Liver (tissue), 3 donors: ENCODE measurements around the gene KCTD12.

Experiments used
- JUND ChIP-seq, 2 donors: IDR thresholded peaks; 2 replicates each; pipeline ENCODE4 v1.6.1; 2016; ENCODE audit warnings: antibody characterized with exemption in 2 of 2
- NR2F2 ChIP-seq: IDR thresholded peaks from 2 replicates; pipeline ENCODE4 v1.6.1; 2016; ENCODE audit warnings: antibody characterized with exemption
- SP1 ChIP-seq: IDR thresholded peaks from 2 replicates; pipeline ENCODE4 v1.6.1; 2018; ENCODE audit warnings: antibody characterized with exemption, mild to moderate bottlenecking
- TAF1 ChIP-seq: conservative IDR thresholded peaks from 2 replicates; pipeline ENCODE4 v1.6.1; 2016; ENCODE audit warnings: antibody characterized with exemption, mild to moderate bottlenecking
- TF ChIP-seq, protein P1 (sequence below): fragments of 150-350 bp; IDR thresholded peaks from 2 replicates; pipeline ENCODE4 v1.5.1; 2017; ENCODE audit warnings: improper control_type of control experiment, low read depth, low read length; ENCODE audit not compliant: missing input control
- TF ChIP-seq, protein P2 (sequence below): IDR thresholded peaks from 2 replicates; pipeline ENCODE4 v1.6.1; 2016; ENCODE audit warnings: antibody characterized with exemption, mild to moderate bottlenecking
- donor health status: healthy.
- donor health status: healthy.

DNA sequence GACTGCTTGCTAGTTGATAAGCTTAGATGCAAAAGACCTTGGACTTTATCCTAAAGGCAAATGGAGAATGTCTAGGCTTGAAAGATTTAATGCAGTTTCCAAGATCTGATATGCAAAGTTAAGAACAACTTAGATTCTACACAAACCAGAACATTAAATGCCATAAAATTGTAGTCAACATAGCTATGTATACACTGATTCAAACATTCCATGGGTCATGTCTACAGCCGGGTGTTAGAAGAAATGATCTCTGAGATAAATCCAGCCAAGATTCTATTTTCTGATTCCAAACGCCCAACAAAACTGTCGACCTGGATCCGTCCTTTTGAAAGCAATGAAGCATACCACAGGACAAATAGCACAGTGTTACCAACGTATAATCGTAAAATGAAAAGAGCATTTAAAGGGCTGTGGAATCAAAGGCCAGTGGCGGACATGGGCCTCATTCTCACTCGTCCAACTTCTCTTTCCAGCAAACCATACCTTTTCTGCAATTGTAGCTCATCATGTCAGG lies 52.7 kb downstream of the KCTD12 start:
- TF ChIP-seq, protein P1, sequence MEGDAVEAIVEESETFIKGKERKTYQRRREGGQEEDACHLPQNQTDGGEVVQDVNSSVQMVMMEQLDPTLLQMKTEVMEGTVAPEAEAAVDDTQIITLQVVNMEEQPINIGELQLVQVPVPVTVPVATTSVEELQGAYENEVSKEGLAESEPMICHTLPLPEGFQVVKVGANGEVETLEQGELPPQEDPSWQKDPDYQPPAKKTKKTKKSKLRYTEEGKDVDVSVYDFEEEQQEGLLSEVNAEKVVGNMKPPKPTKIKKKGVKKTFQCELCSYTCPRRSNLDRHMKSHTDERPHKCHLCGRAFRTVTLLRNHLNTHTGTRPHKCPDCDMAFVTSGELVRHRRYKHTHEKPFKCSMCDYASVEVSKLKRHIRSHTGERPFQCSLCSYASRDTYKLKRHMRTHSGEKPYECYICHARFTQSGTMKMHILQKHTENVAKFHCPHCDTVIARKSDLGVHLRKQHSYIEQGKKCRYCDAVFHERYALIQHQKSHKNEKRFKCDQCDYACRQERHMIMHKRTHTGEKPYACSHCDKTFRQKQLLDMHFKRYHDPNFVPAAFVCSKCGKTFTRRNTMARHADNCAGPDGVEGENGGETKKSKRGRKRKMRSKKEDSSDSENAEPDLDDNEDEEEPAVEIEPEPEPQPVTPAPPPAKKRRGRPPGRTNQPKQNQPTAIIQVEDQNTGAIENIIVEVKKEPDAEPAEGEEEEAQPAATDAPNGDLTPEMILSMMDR: no peak
- TF ChIP-seq SP1: no peak
- TF ChIP-seq NR2F2: no peak
- TF ChIP-seq JUND (IDR thresholded peaks at IDR 0.05): no peak
- no peak for TF ChIP-seq TAF1
- TF ChIP-seq, protein P2, sequence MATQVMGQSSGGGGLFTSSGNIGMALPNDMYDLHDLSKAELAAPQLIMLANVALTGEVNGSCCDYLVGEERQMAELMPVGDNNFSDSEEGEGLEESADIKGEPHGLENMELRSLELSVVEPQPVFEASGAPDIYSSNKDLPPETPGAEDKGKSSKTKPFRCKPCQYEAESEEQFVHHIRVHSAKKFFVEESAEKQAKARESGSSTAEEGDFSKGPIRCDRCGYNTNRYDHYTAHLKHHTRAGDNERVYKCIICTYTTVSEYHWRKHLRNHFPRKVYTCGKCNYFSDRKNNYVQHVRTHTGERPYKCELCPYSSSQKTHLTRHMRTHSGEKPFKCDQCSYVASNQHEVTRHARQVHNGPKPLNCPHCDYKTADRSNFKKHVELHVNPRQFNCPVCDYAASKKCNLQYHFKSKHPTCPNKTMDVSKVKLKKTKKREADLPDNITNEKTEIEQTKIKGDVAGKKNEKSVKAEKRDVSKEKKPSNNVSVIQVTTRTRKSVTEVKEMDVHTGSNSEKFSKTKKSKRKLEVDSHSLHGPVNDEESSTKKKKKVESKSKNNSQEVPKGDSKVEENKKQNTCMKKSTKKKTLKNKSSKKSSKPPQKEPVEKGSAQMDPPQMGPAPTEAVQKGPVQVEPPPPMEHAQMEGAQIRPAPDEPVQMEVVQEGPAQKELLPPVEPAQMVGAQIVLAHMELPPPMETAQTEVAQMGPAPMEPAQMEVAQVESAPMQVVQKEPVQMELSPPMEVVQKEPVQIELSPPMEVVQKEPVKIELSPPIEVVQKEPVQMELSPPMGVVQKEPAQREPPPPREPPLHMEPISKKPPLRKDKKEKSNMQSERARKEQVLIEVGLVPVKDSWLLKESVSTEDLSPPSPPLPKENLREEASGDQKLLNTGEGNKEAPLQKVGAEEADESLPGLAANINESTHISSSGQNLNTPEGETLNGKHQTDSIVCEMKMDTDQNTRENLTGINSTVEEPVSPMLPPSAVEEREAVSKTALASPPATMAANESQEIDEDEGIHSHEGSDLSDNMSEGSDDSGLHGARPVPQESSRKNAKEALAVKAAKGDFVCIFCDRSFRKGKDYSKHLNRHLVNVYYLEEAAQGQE: no peak
